ENCODE measurements around the gene CSNK1G1.
"Not testable (repeated sequence)": the region's sequence is repeated elsewhere in the genome, so short reads cannot be mapped to it uniquely, and the experiment has no call there.

CSNK1G1 gene

DNA sequence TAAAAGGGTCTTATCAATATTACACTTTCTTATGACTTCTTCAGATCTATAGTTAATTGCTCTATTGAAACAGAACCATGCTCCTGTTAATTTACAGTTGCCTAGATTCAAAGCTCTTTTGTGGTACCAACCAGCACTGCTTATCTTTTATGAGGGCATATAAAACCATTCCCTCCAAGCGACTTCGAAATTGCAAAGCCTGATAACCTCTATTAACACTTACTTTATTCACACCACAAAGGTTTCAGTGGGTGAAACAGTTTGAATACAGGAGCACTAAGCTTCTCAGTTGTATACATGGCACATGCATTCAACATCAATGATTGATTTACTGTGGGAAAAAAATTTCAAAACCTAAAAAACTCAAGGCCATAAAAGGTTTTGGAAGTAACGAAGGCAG is 118.3 kb downstream of the CSNK1G1 start:
- DNase-seq (ENCODE audit: low read depth in 2 of 2) = no peak

DNA sequence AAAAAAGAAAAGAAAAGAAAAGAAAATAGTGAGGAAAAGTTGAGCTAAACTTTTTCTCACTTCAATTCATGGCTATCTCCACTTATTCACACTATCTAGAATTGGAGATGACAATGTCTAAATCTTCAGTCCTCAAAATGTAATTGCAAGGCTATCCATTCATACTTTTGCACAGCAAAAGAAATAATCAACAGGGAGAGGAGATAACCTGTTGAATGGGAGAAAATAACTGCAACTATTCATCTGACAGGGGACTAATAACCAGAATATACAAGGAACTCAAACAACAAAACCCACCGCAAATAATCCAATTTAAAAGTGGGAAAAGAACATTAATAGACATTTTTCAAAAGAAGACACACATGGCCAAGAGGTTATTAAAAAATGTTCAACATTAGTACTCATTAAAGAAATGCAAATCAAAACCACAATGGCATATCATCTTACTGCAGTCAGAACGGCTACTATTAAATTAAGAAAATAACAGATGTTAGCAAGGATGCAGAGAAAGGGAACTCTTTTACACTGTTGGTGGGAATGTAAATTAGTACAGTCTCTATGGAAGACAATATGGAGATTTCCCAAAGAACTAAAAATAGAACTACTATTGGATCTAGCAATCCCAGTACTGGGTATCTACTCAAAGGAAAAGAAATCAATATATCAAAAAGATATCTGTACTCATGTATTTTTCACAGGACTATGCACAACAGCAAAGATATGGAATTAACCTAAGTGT is 119.6 kb downstream of the CSNK1G1 start:
- no peak for DNase-seq (ENCODE audit: low read depth in 2 of 2)

DNA sequence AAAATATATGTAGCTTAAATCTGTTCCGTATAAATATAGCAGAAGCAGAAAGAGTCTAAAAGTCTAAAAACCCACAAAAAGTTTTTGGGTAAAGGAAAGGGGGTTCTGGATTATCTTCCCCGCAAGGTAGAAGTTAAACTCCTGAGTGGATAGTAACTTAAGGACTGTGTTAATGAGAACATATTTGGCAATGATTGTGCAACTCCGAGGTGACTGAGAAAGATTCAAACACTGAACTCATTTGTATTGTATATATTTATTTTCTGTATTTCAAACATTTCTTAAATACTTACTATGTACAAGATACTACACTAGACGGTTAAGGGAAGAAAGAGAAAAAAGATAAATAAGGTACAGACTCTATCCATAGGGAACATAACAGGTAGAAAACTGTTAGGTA is 120.4 kb downstream of the CSNK1G1 start:
- DNase-seq (ENCODE audit: low read depth in 2 of 2) = no peak

DNA sequence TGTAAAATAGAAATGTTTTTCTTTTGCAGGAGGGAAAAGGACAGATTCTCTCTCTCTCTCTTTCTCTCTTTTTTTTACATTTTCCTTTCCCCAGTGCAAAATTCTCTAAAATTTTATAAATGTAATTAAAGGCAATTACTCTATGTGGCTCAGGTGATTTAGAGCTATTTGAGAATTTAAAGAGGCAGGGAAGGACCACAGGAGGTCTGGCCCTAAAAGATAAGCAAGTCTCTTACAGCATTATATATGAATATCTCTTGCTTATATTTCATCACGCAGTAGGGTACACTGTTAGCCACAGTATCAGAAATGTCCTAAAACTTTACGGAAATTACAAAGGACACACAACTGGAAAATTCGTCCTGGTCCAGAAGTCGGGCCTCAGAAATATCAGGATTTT is 122.7 kb downstream of the CSNK1G1 start:
- DNase-seq (ENCODE audit: low read depth in 2 of 2) = no peak

DNA sequence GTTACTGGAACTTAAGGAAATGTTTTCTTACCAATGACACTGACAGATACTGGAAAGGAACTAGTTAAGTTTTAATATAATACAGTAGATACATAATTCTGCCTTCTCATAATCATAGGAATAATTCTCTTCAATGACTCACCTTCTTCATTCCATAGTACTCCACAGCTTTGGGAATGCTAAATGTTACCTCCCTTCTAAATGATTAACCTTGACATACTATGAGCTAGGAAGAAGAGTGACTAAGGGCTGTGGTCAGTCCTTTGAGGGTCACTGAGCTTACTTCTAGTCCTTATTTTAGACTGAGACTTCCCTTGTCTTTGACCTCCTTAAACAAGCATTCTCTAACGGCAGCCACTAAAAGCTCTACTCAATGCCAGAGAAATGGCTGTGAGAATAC is 123.6 kb downstream of the CSNK1G1 start:
- no peak for DNase-seq (ENCODE audit: low read depth in 2 of 2)

DNA sequence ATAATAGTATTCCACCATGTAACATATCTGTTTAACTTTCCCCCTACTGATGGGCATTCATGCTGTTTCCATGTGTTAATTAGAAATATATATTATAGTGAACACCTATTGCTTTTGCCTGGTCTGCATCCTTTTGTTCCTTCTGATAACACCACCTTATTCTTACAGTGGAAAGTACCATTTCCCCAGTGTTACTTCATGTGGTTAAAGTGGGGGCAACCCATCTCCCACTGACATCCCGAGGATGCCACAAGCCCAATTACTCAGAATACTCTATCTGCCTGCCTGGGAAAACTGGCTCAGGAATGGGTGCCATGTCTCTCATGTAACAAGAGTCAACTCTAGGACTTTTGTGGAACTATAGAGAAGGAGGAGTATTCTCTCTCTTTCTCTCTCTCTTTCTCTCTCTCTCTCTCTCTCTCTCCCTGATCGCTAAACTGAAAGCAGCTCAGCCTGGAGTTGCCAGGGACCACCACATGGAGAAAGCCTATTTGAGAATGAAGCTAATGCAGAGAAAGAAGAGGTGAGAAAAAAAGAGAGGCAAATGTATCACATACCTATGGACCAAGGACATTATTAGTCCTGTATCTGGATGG is 126.7 kb downstream of the CSNK1G1 start:
- DNase-seq (ENCODE audit: low read depth in 2 of 2) = no peak

DNA sequence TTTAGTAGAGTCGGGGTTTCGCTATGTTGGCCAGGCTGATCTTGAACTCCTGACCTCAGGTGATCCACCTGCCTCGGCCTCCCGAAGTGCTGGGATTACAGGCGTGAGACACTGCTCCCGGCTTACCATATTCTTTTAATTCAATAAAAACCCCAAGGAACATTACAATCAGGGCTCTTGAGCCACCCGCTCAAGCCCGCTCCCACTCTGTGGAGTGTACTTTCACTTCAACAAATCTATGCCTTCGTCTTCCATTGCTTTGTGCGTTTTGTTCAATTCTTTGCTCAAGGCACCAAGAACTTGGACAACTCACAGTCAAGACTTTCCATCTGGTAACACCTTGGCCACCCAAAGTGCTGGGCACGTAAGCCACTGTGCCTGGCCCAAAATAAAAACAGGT is 130.2 kb downstream of the CSNK1G1 start:
- DNase-seq (ENCODE audit: low read depth in 2 of 2) = no peak

DNA sequence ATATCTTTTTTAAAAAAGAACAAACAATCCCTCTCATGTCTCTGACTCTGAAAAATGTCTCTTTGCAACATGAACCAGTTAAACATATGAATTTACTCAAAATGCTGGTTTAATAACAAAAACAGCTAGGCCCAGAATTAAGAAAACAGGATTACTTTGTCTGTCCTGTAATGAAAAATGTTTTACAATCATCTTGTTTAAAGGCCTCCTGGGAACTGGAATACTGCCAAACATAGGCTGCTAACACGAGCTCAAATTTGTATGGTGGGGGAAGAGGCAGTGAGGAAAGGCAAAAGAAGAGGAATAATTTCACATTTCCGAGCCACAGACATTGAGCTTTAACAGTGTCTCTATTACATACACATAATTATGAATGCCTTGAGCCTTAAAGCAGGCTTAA is 131.5 kb downstream of the CSNK1G1 start:
- DNase-seq (ENCODE audit: low read depth in 2 of 2) = no peak

DNA sequence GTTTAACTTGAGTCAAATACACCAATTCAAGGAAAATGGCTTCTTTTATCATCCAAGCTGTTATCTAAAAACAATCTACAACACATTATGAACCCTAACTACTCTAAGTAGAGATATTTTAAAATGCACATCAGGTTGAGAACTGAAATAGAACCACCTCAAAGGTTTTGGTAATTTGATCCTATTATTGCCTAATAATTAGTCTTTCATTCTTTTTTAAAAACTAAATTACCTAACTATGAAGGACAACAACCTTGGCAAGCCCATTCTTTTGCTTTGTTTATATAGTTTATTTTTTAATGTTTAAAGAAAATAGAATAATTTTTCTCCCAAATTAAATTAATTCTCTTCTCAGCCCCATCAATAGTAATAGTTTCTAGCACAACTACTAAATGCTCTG is 132.1 kb downstream of the CSNK1G1 start:
- no peak for DNase-seq (ENCODE audit: low read depth in 2 of 2)

DNA sequence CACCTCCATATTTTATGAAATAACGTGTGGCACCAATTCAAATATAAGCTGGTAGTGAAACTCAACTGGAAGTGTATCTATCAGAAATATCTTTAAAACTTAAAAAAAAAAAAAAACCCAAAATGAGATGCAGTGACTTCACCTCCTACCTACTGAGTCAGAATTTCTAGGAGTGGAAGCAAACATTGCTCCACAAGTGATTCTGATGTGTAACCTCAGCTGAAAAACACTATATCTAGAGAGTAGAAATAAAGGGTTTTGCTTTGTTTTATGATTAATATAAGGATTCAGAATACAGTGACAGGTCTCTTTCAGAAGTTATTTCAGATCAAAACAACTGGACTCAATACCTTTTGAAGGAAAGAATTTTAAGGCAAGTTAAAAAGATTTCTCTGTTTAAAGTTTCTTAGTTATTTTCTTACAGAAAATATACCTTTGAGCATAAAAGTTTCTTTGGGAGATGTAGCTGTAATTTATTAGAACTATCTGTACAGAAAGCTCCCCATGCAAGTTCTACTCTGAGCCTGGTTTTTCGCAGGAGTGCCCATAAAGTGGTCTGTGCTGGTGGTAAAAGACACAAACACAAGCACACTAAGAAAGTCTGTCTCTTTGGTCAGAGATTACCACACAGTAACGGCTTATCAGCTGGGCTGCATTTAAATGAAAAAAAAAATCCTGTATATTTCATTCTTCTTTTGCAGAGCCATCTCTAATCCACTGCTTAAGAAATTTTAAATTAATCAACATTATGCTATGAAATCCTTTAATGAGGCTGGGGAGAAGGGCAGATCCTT is 133.2 kb downstream of the CSNK1G1 start:
- no peak for DNase-seq (ENCODE audit: low read depth in 2 of 2)

DNA sequence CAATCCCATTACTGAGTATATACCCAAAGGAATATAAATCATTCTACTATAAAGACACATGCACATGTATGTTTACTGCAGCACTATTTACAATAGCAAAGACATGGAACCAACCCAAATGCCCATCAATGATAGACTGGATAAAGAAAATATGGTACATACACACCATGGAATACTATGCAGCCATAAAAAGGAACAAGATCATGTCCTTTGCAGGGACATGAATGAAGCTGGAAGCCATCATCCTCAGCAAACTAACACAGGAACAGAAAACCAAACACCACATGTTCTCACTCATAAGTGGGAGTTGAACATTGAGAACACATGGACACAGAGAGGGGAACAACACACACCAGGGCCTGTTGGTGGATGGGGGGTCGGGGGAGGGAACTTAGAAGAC is 134.1 kb downstream of the CSNK1G1 start:
- not testable (repeated sequence) for DNase-seq (ENCODE audit: low read depth in 2 of 2)

DNA sequence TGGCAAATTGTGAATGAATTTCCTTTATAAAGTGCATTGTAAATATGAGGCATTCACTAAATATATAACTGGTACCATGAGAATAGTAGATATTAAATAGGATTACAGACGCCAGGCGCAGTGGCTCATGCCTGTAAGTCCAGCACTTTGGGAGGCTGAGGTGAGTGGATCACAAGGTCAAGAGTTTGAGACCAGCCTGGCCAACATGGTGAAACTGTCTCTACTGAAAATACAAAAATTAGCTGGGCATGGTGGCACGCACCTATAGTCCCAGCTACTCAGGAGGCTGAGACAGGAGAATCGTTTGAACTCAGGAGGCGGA is 138.6 kb downstream of the CSNK1G1 start:
- DNase-seq (ENCODE audit: low read depth in 2 of 2) = not testable (repeated sequence)

DNA sequence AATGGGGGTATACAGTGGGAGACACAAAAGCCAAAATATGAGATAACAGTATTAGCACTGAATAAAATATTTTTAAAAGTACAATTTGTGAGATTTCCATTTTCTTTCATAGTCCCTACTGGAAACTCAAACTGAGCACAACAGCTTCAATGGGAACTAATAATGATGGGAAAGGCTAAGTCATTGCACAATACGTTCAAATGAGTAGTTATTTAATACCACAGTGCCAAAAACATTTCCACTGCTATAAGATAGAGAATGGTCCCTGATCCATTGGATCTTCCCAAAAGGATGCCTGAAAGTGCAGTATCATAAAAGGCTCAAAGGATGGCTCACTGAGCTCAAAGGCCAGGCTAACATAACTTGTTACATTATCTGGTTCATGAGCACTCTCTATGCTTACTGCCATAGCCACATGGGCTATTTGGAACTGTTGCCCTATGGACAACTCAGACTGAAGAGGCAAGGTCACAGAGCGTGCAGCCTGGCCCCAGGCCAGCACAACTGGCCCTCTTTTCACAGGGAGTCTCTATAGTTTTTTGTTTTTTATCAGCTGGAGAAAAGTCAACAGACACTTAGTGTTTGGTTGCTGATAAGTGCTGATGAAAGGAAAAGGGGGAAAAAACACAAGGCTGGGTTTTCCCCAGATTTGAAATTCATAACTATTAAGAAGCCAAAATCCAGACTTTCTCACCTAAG is 139.1 kb downstream of the CSNK1G1 start:
- no peak for DNase-seq (ENCODE audit: low read depth in 2 of 2)

DNA sequence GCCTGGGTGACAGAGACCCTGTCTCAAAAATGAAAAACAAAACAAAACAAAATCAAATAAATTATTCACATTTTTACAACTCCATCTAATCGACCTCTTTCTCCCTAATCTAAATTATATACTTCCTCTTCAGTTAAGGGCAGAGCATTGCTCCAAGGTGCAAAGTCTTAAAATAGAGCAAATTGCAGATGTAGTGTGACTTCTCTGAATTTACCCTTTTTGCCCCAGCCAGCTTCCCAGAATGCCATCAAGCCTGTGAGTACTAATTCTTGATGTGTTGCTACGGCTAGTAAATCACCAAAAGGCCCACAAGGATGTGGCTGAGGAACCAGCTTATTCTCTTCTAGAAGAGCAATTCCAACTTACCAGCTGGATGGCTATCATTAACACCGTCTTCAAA is 139.8 kb downstream of the CSNK1G1 start:
- DNase-seq (ENCODE audit: low read depth in 2 of 2) = no peak

DNA sequence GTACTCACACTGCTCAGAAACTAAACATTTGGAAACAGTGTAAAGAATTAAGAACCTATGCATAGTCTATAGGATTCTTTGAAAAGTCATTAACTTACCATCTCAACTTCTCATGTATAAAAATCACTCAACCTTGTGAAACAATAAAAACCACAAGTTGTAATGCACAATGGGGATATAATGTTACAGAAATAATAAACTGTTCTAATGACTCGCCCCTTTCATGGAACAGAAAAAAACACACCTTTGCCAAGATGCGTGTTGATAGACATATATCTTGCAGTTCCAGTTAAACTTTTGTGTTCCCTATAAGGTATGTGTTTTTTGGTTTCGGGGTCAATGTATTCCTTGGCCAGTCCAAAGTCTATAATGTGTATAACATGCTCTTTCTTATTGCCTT is 142.3 kb downstream of the CSNK1G1 start:
- no peak for DNase-seq (ENCODE audit: low read depth in 2 of 2)

DNA sequence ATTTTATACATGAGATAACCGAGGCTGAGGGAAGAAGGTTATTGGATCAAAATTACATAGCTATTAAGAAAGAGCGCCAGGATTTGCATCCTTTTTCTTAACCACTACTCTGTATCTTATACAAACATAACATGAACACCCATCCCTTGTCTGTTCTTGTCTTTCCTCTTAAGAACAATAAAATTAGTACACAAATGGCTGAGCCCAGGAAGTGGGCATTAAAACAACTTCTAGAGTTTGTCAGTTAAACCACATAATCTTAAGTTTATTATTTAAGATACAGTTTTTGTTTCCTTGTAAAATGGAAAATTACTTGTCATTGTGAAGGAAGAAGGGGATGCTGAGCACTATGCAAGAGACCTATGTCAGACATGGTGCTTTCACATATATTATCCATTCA is 144.3 kb downstream of the CSNK1G1 start:
- DNase-seq (ENCODE audit: low read depth in 2 of 2) = no peak

DNA sequence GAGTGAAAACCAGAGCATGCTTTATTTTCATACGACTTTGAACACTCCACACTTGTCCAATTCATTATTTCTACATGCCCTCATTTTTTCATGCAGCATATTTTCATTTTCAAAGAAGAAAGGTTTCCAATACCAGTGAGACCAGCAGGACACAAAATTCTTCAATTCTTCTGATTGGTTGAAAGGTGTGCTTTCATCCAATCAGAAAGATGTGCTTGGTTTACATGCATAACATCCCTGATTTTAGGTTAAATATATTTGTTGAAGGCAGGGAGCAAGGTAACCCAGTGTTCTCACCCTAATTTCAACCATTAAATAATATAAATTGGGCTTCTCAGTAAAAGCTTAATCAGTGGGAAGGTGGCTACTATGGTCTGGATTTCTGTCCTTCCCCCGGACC is 145.6 kb downstream of the CSNK1G1 start:
- no peak for DNase-seq (ENCODE audit: low read depth in 2 of 2)

DNA sequence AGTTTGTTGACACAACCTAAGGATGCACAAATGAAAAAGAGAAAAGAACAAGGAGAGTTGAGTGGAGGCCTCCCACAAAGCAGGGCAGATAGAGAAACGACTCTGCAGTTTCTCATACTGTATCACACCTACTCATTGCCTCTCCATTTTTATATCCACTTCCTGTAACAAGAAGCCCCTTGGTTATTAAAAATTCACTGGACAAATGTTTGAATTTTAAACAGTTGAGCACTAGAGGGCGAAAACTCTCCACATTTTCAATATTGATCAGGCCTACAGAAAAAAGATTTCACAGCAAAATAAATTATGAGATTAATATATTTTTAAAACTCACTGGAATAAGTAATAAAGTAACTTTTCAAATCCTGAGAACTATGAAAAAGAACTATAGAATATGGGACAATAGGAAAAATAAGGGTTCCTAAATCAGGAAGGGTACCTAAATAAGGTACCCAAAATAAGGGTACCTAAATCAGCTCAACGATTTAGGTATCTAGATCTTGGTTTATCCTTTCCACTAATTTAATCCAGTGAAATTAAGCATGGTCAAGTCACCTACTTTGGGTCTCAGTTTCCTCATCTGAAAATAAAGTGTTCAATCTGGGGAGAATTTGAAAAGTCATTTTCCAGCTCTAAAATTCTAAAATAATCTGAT is 146.2 kb downstream of the CSNK1G1 start:
- no peak for DNase-seq (ENCODE audit: low read depth in 2 of 2)

DNA sequence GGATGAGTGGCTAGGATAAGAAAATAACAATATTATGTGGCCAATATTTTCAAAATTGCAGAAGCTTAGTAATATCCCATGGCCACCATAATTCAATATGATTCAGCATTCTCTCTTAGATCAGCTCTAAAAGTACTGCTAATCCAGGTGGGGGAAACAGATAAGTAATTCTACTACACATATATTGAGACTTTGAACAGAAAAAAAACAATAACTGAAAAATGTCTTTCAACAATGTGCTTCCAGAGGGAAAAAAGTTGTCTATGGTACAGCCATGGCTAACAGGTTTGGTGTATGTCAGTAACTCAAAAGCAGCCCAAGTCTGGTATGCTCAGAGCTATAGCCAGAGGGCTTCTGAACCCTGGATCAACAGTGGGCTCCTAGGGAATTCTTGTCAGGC is 150.8 kb downstream of the CSNK1G1 start:
- DNase-seq (ENCODE audit: low read depth in 2 of 2) = no peak

DNA sequence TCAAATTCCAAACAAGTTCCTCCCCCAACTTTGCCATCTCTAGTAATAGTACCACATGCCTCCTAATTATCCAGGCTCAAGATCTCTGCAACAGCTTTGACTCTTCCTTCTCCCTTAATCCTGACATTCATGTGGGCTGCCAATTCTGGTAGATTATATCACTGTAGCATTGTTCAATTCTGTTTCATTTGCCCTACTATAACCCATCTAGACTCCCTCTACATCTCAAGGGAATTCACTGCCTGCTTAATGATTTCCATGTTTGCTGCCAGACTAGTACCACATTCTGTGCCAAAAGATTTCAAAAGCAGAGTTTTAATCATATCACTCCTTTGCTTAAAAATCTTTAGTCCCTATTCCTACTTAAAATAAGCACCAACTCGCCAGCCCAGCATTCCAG is 158.5 kb downstream of the CSNK1G1 start:
- DNase-seq (ENCODE audit: low read depth in 2 of 2) = no peak

DNA sequence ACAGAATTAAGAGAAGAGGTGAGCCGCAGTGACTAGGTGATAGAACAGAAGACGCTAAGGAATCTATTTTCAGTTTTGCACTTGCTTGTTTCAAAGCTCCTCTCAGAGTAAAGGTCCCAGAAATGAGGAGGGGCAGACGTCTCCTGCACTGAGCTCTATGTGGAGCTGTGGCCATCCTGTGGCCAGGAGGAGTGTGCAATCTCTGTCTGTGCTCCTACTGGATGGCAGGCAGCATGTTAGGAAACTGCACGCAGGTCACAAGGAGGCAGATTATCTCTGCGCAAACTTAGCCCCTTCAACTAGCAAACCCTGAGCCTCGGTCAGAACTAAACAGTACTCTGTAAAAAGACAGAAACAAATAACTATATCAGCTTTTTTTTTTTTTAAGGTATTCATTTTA is 162.0 kb downstream of the CSNK1G1 start:
- DNase-seq (ENCODE audit: low read depth in 2 of 2) = no peak
